ENCODE results near the gene HEPACAM.

Gene HEPACAM

GRCh38 chr11:124930799-124931198, 5.0 kb downstream of the HEPACAM start:
- Histone ChIP-seq H2AK5ac (ENCODE audit: low read length) (no peak overlapping the region), H3K4me2 (ENCODE audit: low read length) (no peak overlapping the region), H2BK5ac (ENCODE audit: low read length) (no peak overlapping the region), H3K4ac (ENCODE audit: low read depth, low read length) (no peak overlapping the region), H4K5ac (ENCODE audit: low read length) (no peak overlapping the region), H2BK120ac (ENCODE audit: low read depth, low read length) (no peak overlapping the region), H3K4me3 (ENCODE audit: low read length) (no peak overlapping the region), H3K18ac (ENCODE audit: low read length) (no peak overlapping the region), H3K27ac (ENCODE audit: low read depth, low read length) (no peak overlapping the region), H3K27me3 (ENCODE audit: insufficient read depth, low read length, poor library complexity) (no peaks in the 10 kb centered on the region), H3K56ac (ENCODE audit: low read length) (no peak overlapping the region), H3K79me1 (ENCODE audit: low read length) (no peaks in the 10 kb centered on the region), H3K36me3 (ENCODE audit: control insufficient read depth, insufficient read depth, low read length) (no peaks in the 10 kb centered on the region), H3K23ac (ENCODE audit: low read length) (no peak overlapping the region), H3K4me1 (ENCODE audit: control insufficient read depth, low read depth, low read length) (no peaks in the 10 kb centered on the region), H3K9ac (ENCODE audit: low read length) (no peak overlapping the region), H4K8ac (ENCODE audit: low read depth, low read length) (no peak overlapping the region), H2BK15ac (replicated peaks; ENCODE audit: low read depth) (no peak overlapping the region), H3K79me2 (ENCODE audit: control insufficient read depth, insufficient read depth, low read length) (no peaks in the 10 kb centered on the region)
- WGBS (ENCODE audit: extremely low coverage, insufficient coverage, low lambda C conversion rate), result no CpG with 5 or more reads among the region's 3 CpGs
- DNase-seq, result no peak

GRCh38 chr11:124928942-124929665, 6.7 kb downstream of the HEPACAM start:
- no peak overlapping the region for H3K18ac ChIP-seq (ENCODE audit: low read length)
- H4K5ac ChIP-seq (ENCODE audit: low read length), result no peak overlapping the region
- no peak overlapping the region for H2BK120ac ChIP-seq (ENCODE audit: low read depth, low read length)
- no peak for DNase-seq
- H3K4ac ChIP-seq (ENCODE audit: low read depth, low read length), result no peak overlapping the region
- no peak overlapping the region for H3K23ac ChIP-seq (ENCODE audit: low read length)
- WGBS (ENCODE audit: extremely low coverage, insufficient coverage, low lambda C conversion rate), result no CpG with 5 or more reads among the region's 4 CpGs
- no peak overlapping the region for H4K8ac ChIP-seq (ENCODE audit: low read depth, low read length)
- H2BK5ac ChIP-seq (ENCODE audit: low read length), result no peak overlapping the region
- H2AK5ac ChIP-seq (ENCODE audit: low read length), result no peak overlapping the region
- no peaks in the 10 kb centered on the region for H3K79me1 ChIP-seq (ENCODE audit: low read length)
- H3K4me1 ChIP-seq (ENCODE audit: control insufficient read depth, low read depth, low read length), result no peaks in the 10 kb centered on the region
- H3K56ac ChIP-seq (ENCODE audit: low read length), result no peak overlapping the region
- no peak overlapping the region for H3K9ac ChIP-seq (ENCODE audit: low read length)
- no peak overlapping the region for H3K4me2 ChIP-seq (ENCODE audit: low read length)
- H3K27me3 ChIP-seq (ENCODE audit: insufficient read depth, low read length, poor library complexity), result no peaks in the 10 kb centered on the region
- H3K36me3 ChIP-seq (ENCODE audit: control insufficient read depth, insufficient read depth, low read length), result no peaks in the 10 kb centered on the region
- no peak overlapping the region for H3K4me3 ChIP-seq (ENCODE audit: low read length)
- H3K27ac ChIP-seq (ENCODE audit: low read depth, low read length), result no peak overlapping the region
- H2BK15ac ChIP-seq (replicated peaks; ENCODE audit: low read depth), result no peak overlapping the region
- no peaks in the 10 kb centered on the region for H3K79me2 ChIP-seq (ENCODE audit: control insufficient read depth, insufficient read depth, low read length)

GRCh38 chr11:124923296-124923695, 12.6 kb downstream of the HEPACAM start:
- Histone ChIP-seq H4K5ac (ENCODE audit: low read length) (no peak overlapping the region), H3K27me3 (ENCODE audit: insufficient read depth, low read length, poor library complexity) (no peaks in the 10 kb centered on the region)

GRCh38 chr11:124922831-124923230, 13.0 kb downstream of the HEPACAM start:
- no peak for DNase-seq
- Histone ChIP-seq H3K36me3 (ENCODE audit: control insufficient read depth, insufficient read depth, low read length) (no peaks in the 10 kb centered on the region), H3K79me1 (ENCODE audit: low read length) (no peaks in the 10 kb centered on the region), H2BK5ac (ENCODE audit: low read length) (no peak overlapping the region), H3K4me2 (ENCODE audit: low read length) (no peak overlapping the region), H2BK15ac (replicated peaks; ENCODE audit: low read depth) (no peak overlapping the region), H3K4me1 (ENCODE audit: control insufficient read depth, low read depth, low read length) (peaks cover 4% of the 10 kb centered on the region), H3K23ac (ENCODE audit: low read length) (no peak overlapping the region), H3K9ac (ENCODE audit: low read length) (no peak overlapping the region), H3K79me2 (ENCODE audit: control insufficient read depth, insufficient read depth, low read length) (no peaks in the 10 kb centered on the region), H3K27me3 (ENCODE audit: insufficient read depth, low read length, poor library complexity) (no peaks in the 10 kb centered on the region), H4K8ac (ENCODE audit: low read depth, low read length) (no peak overlapping the region), H3K18ac (ENCODE audit: low read length) (no peak overlapping the region), H3K4me3 (ENCODE audit: low read length) (no peak overlapping the region), H3K27ac (ENCODE audit: low read depth, low read length) (no peak overlapping the region), H2AK5ac (ENCODE audit: low read length) (no peak overlapping the region), H3K4ac (ENCODE audit: low read depth, low read length) (no peak overlapping the region), H3K56ac (ENCODE audit: low read length) (no peak overlapping the region), H2BK120ac (ENCODE audit: low read depth, low read length) (no peak overlapping the region), H4K5ac (ENCODE audit: low read length) (no peak overlapping the region)
- no CpG with 5 or more reads among the region's 4 CpGs for WGBS (ENCODE audit: extremely low coverage, insufficient coverage, low lambda C conversion rate)

More at GRCh38 chr11:124923296-124923695, 12.6 kb downstream of the HEPACAM start:
- no peak for DNase-seq
- Histone ChIP-seq H3K4me2 (ENCODE audit: low read length) (no peak overlapping the region), H2BK5ac (ENCODE audit: low read length) (no peak overlapping the region), H3K23ac (ENCODE audit: low read length) (no peak overlapping the region), H3K4me3 (ENCODE audit: low read length) (no peak overlapping the region), H3K56ac (ENCODE audit: low read length) (no peak overlapping the region), H3K9ac (ENCODE audit: low read length) (no peak overlapping the region), H3K27ac (ENCODE audit: low read depth, low read length) (no peak overlapping the region), H3K4me1 (ENCODE audit: control insufficient read depth, low read depth, low read length) (peaks cover 4% of the 10 kb centered on the region), H3K79me1 (ENCODE audit: low read length) (no peaks in the 10 kb centered on the region), H2AK5ac (ENCODE audit: low read length) (no peak overlapping the region), H3K18ac (ENCODE audit: low read length) (no peak overlapping the region), H3K36me3 (ENCODE audit: control insufficient read depth, insufficient read depth, low read length) (no peaks in the 10 kb centered on the region), H4K8ac (ENCODE audit: low read depth, low read length) (no peak overlapping the region), H2BK120ac (ENCODE audit: low read depth, low read length) (no peak overlapping the region), H3K79me2 (ENCODE audit: control insufficient read depth, insufficient read depth, low read length) (no peaks in the 10 kb centered on the region), H3K4ac (ENCODE audit: low read depth, low read length) (no peak overlapping the region), H2BK15ac (replicated peaks; ENCODE audit: low read depth) (no peak overlapping the region)

- Histone ChIP-seq H2AK5ac (ENCODE audit: low read length) (no peak overlapping the region), H3K4me1 (ENCODE audit: control insufficient read depth, low read depth, low read length) (peaks cover 4% of the 10 kb centered on the region), H3K23ac (ENCODE audit: low read length) (no peak overlapping the region), H3K4ac (ENCODE audit: low read depth, low read length) (peak overlapping the region; percentile 38), H2BK120ac (ENCODE audit: low read depth, low read length) (peak overlapping the region; percentile 49), H3K4me3 (ENCODE audit: low read length) (peak overlapping the region; percentile 20), H3K27ac (ENCODE audit: low read depth, low read length) (no peak overlapping the region), H3K36me3 (ENCODE audit: control insufficient read depth, insufficient read depth, low read length) (no peaks in the 10 kb centered on the region), H3K9ac (ENCODE audit: low read length) (peak overlapping the region; percentile 74), H3K79me1 (ENCODE audit: low read length) (no peaks in the 10 kb centered on the region), H4K8ac (ENCODE audit: low read depth, low read length) (no peak overlapping the region), H3K27me3 (ENCODE audit: insufficient read depth, low read length, poor library complexity) (no peaks in the 10 kb centered on the region), H2BK5ac (ENCODE audit: low read length) (no peak overlapping the region), H3K79me2 (ENCODE audit: control insufficient read depth, insufficient read depth, low read length) (no peaks in the 10 kb centered on the region), H2BK15ac (replicated peaks; ENCODE audit: low read depth) (no peak overlapping the region), H4K5ac (ENCODE audit: low read length) (no peak overlapping the region), H3K18ac (ENCODE audit: low read length) (peak overlapping the region; percentile 72), H3K4me2 (ENCODE audit: low read length) (peak overlapping the region; percentile 67), H3K56ac (ENCODE audit: low read length) (peak overlapping the region; percentile 90)
- WGBS (ENCODE audit: extremely low coverage, insufficient coverage, low lambda C conversion rate), result no CpG with 5 or more reads among the region's 82 CpGs
- DNase-seq, result peak; percentile 86
Measured at GRCh38 chr11:124920870-124921609, 14.8 kb downstream of the HEPACAM start.

Measured in mesendoderm (in vitro differentiated cells).